ENCODE results near the gene PPFIA4. TPM values are rescaled to one million over a fixed set of nuclear protein-coding genes. Genes with fewer than 3 reads are reported as not detected.
A peak's percentile ranks its signal among the peaks of the same experiment; 100 is the strongest.

Gene PPFIA4
- polyA plus RNA-seq, 1 donor (not counting 4 experiments of a cell fraction or from before 2014, with no cell fraction given): 2.3 TPM

GRCh38 chr1:203076031-203076511 lies 49.8 kb downstream of the PPFIA4 start:
- dilution Hi-C loops (cut with MboI; ENCODE audit: extremely low pct_ligation_motif_present, low sequenced_read_pairs): no loop called here
- H3K9me1 ChIP-seq (ENCODE audit: control insufficient read depth, extremely low read depth, insufficient read depth, low read length): no peaks in the 10 kb centered on the region
- H3K79me2 ChIP-seq (ENCODE audit: control insufficient read depth, insufficient read depth, low read length): no peaks in the 10 kb centered on the region
- peaks cover 0 to 2% of the 10 kb centered on the region in 2 experiments for H3K36me3 ChIP-seq (ENCODE audit: control insufficient read depth in 2 of 2, extremely low read depth in 1 of 2, insufficient read depth in 2 of 2, low read length in 2 of 2)
- no peak overlapping the region for H3K9ac ChIP-seq (ENCODE audit: control insufficient read depth, extremely low read depth, insufficient read depth, low read length)
- FAIRE-seq: no peak
- no peaks in the 10 kb centered on the region for H3K4me1 ChIP-seq (ENCODE audit: control insufficient read depth, extremely low read depth, insufficient read depth, low read length)
- H2AFZ ChIP-seq (ENCODE audit: control insufficient read depth, low read length): no peak overlapping the region
- TF ChIP-seq CTCF (optimal IDR thresholded peaks at IDR 0.05 in 1 of 3, IDR thresholded peaks at IDR 0.05 in 1 of 3, conservative IDR thresholded peaks at IDR 0.05 in 1 of 3; ENCODE audit: extremely low read depth in 1 of 3, insufficient read depth in 2 of 3, low read length in 3 of 3) (no peak), EZH2 (IDR thresholded peaks at IDR 0.05; ENCODE audit: low read length) (peak; percentile 54)
- no peak overlapping the region for H3K4me2 ChIP-seq (ENCODE audit: control insufficient read depth, extremely low read depth, insufficient read depth, low read depth, low read length)
- H3K9me3 ChIP-seq (ENCODE audit: control insufficient read depth, low read depth, low read length): no peaks in the 10 kb centered on the region
- no peak for DNase-seq (ENCODE audit: low read depth, low spot score)
- no peak overlapping the region for H3K4me3 ChIP-seq (ENCODE audit: control insufficient read depth in 2 of 3, extremely low read depth in 1 of 3, insufficient read depth in 2 of 3, low read depth in 1 of 3, low read length in 3 of 3)
- H3K27me3 ChIP-seq (ENCODE audit: control insufficient read depth, extremely low read depth, insufficient read depth, low read length): peaks cover 59% of the 10 kb centered on the region
- H4K20me1 ChIP-seq (ENCODE audit: control insufficient read depth, extremely low read depth, insufficient read depth, low read length): no peaks in the 10 kb centered on the region
- no peak overlapping the region for H3K27ac ChIP-seq (ENCODE audit: control insufficient read depth, insufficient read depth, low read length)

GRCh38 chr1:203077367-203077766 lies 51.1 kb downstream of the PPFIA4 start:
- Histone ChIP-seq H3K27me3 (ENCODE audit: control insufficient read depth, extremely low read depth, insufficient read depth, low read length) (peaks cover 63% of the 10 kb centered on the region), H3K4me3 (ENCODE audit: control insufficient read depth in 2 of 3, extremely low read depth in 1 of 3, insufficient read depth in 2 of 3, low read depth in 1 of 3, low read length in 3 of 3) (no peak overlapping the region), H3K9me3 (ENCODE audit: control insufficient read depth, low read depth, low read length) (no peaks in the 10 kb centered on the region), H3K9ac (ENCODE audit: control insufficient read depth, extremely low read depth, insufficient read depth, low read length) (no peak overlapping the region), H4K20me1 (ENCODE audit: control insufficient read depth, extremely low read depth, insufficient read depth, low read length) (no peaks in the 10 kb centered on the region), H3K4me2 (ENCODE audit: control insufficient read depth, extremely low read depth, insufficient read depth, low read depth, low read length) (no peak overlapping the region), H3K27ac (ENCODE audit: control insufficient read depth, insufficient read depth, low read length) (no peak overlapping the region), H3K4me1 (ENCODE audit: control insufficient read depth, extremely low read depth, insufficient read depth, low read length) (no peaks in the 10 kb centered on the region), H3K79me2 (ENCODE audit: control insufficient read depth, insufficient read depth, low read length) (no peaks in the 10 kb centered on the region), H2AFZ (ENCODE audit: control insufficient read depth, low read length) (no peak overlapping the region), H3K36me3 (ENCODE audit: control insufficient read depth in 2 of 2, extremely low read depth in 1 of 2, insufficient read depth in 2 of 2, low read length in 2 of 2) (no peaks in the 10 kb centered on the region), H3K9me1 (ENCODE audit: control insufficient read depth, extremely low read depth, insufficient read depth, low read length) (no peaks in the 10 kb centered on the region)
- FAIRE-seq: no peak
- TF ChIP-seq CTCF (optimal IDR thresholded peaks at IDR 0.05 in 1 of 3, IDR thresholded peaks at IDR 0.05 in 1 of 3, conservative IDR thresholded peaks at IDR 0.05 in 1 of 3; ENCODE audit: extremely low read depth in 1 of 3, insufficient read depth in 2 of 3, low read length in 3 of 3) (no peak), EZH2 (IDR thresholded peaks at IDR 0.05; ENCODE audit: low read length) (no peak)
- dilution Hi-C loops (cut with MboI; ENCODE audit: extremely low pct_ligation_motif_present, low sequenced_read_pairs): no loop called here
- no peak for DNase-seq (ENCODE audit: low read depth, low spot score)
